Suprapubic skin (tissue), 3 donors: Measurements from ENCODE around the gene LETM1.

ENCODE experiments used
- CTCF ChIP-seq, 2 donors: fragments of 200-600 bp in 1 of 2; fragments of 450-650 bp in 1 of 2; sonication (generic) in 1 of 2; IDR thresholded peaks; one replicate each; pipeline ENCODE4 v1.5.1; 2016 to 2019; ENCODE audit warnings: antibody characterized with exemption in 2 of 2, mild to moderate bottlenecking in 1 of 2, moderate library complexity in 1 of 2
- POLR2A ChIP-seq, 2 donors: fragments of 450-650 bp; IDR thresholded peaks; one replicate each; pipeline ENCODE4 v1.6.1; 2017; ENCODE audit warnings: antibody characterized with exemption in 2 of 2, mild to moderate bottlenecking in 2 of 2, moderate library complexity in 2 of 2

DNA sequence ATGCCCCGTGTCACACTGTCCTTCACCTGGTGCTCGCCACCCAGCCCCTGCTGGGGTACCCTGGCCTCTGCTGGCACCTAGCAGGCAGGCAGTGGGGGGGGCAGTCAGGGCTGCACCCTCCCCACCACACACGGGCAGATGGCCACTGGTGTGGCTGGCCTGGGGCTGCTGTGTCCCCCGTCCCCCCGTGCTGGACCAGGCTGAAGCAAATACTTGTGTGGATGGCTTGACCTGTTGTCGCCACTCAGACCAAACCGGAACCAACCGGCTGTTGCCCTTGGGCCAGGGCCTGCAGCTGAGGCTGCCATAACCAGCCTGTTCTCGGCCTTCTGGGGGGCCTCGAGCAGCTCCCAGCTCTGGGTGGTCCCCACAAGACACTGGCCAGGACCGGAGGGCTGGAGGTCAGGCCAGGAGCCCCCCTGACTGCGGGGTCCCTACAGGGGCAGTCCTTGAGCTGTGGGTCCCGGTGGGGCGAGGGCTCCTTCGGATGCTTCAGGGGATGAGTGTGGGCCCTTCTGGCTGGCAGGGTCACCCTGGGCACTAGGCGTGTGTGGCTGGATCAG, 58.6 kb downstream of the LETM1 start:
- TF ChIP-seq CTCF (IDR thresholded peaks at IDR 0.05), result no peak
- no peak for TF ChIP-seq POLR2A (IDR thresholded peaks at IDR 0.05)
